ENCODE results near the gene HSH2D.

Gene HSH2D

DNA sequence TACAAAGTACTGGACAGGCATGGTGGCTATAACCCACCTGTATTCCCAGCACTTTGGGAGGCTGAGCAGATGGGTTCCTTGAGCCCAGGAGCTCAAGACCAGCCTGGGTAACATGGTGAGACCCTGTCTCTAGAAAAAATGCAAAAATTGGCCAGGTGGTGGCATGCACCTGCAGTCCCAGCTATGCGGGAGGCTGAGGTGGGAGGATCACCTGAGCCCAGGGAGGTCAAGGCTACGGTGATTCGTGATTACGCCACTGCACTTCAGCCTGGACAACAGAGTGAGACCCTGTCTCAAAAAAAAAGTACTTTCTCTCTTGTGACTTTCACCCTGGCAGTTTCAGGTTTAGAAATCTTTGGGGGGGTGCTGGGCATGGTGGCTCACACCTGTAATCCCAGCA lies 43.0 kb upstream of the HSH2D start:
- Histone ChIP-seq H3K36me3 (replicated peaks; ENCODE audit: insufficient read depth, low read length) (peaks cover 20% of the 10 kb centered on the region), H3K9me2 (replicated peaks; ENCODE audit: insufficient read depth, low read length) (no peaks in the 10 kb centered on the region), H3F3A (ENCODE audit: insufficient read depth, low read length) (peaks cover 26% of the 10 kb centered on the region), H3K27me3 (replicated peaks; ENCODE audit: insufficient read depth, low read length) (no peaks in the 10 kb centered on the region), H3K27ac (ENCODE audit: low read length) (no peak overlapping the region), H3K4me2 (ENCODE audit: low read depth, low read length) (no peak overlapping the region), H3K9me3 (replicated peaks; ENCODE audit: insufficient read depth, low read length) (no peaks in the 10 kb centered on the region), H3K4me3 (ENCODE audit: low read length) (no peak overlapping the region), H3K9ac (ENCODE audit: low read length) (no peak overlapping the region), H2AFZ (ENCODE audit: low read length) (no peak overlapping the region), H4K20me1 (ENCODE audit: insufficient read depth, low read length) (no peaks in the 10 kb centered on the region), H3K4me1 (ENCODE audit: low read length) (no peaks in the 10 kb centered on the region), H3K79me2 (ENCODE audit: low read length) (peaks cover 20% of the 10 kb centered on the region)
- no peak for DNase-seq
- no peak for TF ChIP-seq EZH2 (optimal IDR thresholded peaks at IDR 0.05; ENCODE audit: low read depth, low read length)
- no peak for TF ChIP-seq EZH2phosphoT487 (IDR thresholded peaks at IDR 0.05; ENCODE audit: low read length)
- TF ChIP-seq, protein P1, sequence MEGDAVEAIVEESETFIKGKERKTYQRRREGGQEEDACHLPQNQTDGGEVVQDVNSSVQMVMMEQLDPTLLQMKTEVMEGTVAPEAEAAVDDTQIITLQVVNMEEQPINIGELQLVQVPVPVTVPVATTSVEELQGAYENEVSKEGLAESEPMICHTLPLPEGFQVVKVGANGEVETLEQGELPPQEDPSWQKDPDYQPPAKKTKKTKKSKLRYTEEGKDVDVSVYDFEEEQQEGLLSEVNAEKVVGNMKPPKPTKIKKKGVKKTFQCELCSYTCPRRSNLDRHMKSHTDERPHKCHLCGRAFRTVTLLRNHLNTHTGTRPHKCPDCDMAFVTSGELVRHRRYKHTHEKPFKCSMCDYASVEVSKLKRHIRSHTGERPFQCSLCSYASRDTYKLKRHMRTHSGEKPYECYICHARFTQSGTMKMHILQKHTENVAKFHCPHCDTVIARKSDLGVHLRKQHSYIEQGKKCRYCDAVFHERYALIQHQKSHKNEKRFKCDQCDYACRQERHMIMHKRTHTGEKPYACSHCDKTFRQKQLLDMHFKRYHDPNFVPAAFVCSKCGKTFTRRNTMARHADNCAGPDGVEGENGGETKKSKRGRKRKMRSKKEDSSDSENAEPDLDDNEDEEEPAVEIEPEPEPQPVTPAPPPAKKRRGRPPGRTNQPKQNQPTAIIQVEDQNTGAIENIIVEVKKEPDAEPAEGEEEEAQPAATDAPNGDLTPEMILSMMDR (IDR thresholded peaks at IDR 0.05; ENCODE audit: low read length) = no peak

DNA sequence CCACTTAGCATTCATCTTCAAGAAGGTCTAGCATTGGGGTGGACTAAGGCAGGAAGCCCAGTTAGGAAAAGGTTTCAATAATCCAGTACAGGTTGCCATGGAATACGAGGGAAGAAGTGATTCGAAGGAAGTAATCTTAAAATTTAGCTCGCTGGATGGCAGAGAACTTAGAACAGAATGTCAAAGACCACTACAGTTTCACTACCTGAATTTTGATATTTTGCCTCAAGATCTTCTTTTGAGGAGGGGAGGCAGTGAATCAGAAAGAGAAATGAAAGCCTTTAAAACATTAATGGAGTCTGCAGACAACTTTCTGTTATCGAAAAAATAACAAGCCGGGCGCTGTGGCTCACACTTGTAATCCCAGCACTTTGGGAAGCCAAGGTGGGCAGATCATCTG lies 38.8 kb upstream of the HSH2D start:
- no peak for DNase-seq
- no peak overlapping the region for H3K4me3 ChIP-seq (ENCODE audit: low read length)
- no peak for TF ChIP-seq EZH2 (optimal IDR thresholded peaks at IDR 0.05; ENCODE audit: low read depth, low read length)
- TF ChIP-seq EZH2phosphoT487 (IDR thresholded peaks at IDR 0.05; ENCODE audit: low read length) = no peak
- TF ChIP-seq, protein P1 (IDR thresholded peaks at IDR 0.05; ENCODE audit: low read length) = no peak
- H3K27me3 ChIP-seq (replicated peaks; ENCODE audit: insufficient read depth, low read length) = no peaks in the 10 kb centered on the region
- H3K9ac ChIP-seq (ENCODE audit: low read length) = no peak overlapping the region
- H3K9me2 ChIP-seq (replicated peaks; ENCODE audit: insufficient read depth, low read length) = no peaks in the 10 kb centered on the region
- no peaks in the 10 kb centered on the region for H3K9me3 ChIP-seq (replicated peaks; ENCODE audit: insufficient read depth, low read length)
- no peaks in the 10 kb centered on the region for H4K20me1 ChIP-seq (ENCODE audit: insufficient read depth, low read length)
- H2AFZ ChIP-seq (ENCODE audit: low read length) = no peak overlapping the region
- peaks cover 32% of the 10 kb centered on the region for H3F3A ChIP-seq (ENCODE audit: insufficient read depth, low read length)
- peaks cover 7% of the 10 kb centered on the region; the same call in 1 of the 2 replicates for H3K36me3 ChIP-seq (replicated peaks; ENCODE audit: insufficient read depth, low read length)
- H3K79me2 ChIP-seq (ENCODE audit: low read length) = peaks cover 3% of the 10 kb centered on the region; the same call in 1 of the 2 replicates
- no peak overlapping the region for H3K4me2 ChIP-seq (ENCODE audit: low read depth, low read length)
- H3K4me1 ChIP-seq (ENCODE audit: low read length) = no peaks in the 10 kb centered on the region
- no peak overlapping the region for H3K27ac ChIP-seq (ENCODE audit: low read length)

DNA sequence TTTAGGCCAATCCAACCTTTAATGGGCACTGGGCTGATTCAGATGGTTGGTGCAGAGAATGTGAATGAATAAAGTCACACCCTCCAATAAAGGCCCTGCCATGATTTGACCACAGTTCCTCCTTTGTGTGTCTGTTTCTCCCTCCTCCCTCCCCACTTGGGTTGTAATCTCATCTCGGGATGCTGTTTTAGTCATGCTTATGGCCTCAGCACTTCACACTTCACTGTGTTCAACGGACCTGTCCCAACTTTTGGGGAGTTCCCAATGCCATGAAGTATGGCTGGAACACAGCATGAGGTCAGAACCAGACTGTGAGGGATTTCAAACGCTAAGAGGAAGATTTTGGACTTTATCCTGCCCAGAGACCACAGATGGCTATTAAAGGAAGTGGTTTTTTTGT lies 37.4 kb upstream of the HSH2D start:
- no peaks in the 10 kb centered on the region for H3K9me2 ChIP-seq (replicated peaks; ENCODE audit: insufficient read depth, low read length)

More for the DNA sequence above, 37.4 kb upstream of the HSH2D start:
- H3K4me2 ChIP-seq (ENCODE audit: low read depth, low read length) = no peak overlapping the region
- H3F3A ChIP-seq (ENCODE audit: insufficient read depth, low read length) = peaks cover 30% of the 10 kb centered on the region
- no peaks in the 10 kb centered on the region for H3K9me3 ChIP-seq (replicated peaks; ENCODE audit: insufficient read depth, low read length)
- 0 out of 2 replicates have a peak, but pooled peaks cover 5% of the 10 kb centered on the region for H3K4me1 ChIP-seq (ENCODE audit: low read length)
- no peak for DNase-seq
- TF ChIP-seq EZH2phosphoT487 (IDR thresholded peaks at IDR 0.05; ENCODE audit: low read length) (no peak), EZH2 (optimal IDR thresholded peaks at IDR 0.05; ENCODE audit: low read depth, low read length) (no peak)
- TF ChIP-seq, protein P1 (IDR thresholded peaks at IDR 0.05; ENCODE audit: low read length) = no peak
- no peak overlapping the region for H3K9ac ChIP-seq (ENCODE audit: low read length)
- H3K79me2 ChIP-seq (ENCODE audit: low read length) = no peaks in the 10 kb centered on the region
- H2AFZ ChIP-seq (ENCODE audit: low read length) = no peak overlapping the region
- H3K27ac ChIP-seq (ENCODE audit: low read length) = no peak overlapping the region
- no peaks in the 10 kb centered on the region; the same call in 1 of the 2 replicates for H3K36me3 ChIP-seq (replicated peaks; ENCODE audit: insufficient read depth, low read length)
- no peaks in the 10 kb centered on the region for H4K20me1 ChIP-seq (ENCODE audit: insufficient read depth, low read length)
- no peak overlapping the region for H3K4me3 ChIP-seq (ENCODE audit: low read length)
- no peaks in the 10 kb centered on the region for H3K27me3 ChIP-seq (replicated peaks; ENCODE audit: insufficient read depth, low read length)

Measured in MM.1S (cell line).